GM23338 (cell line): ENCODE results near the gene SCRT2. TPM values are rescaled to one million over a fixed set of nuclear protein-coding genes. Genes with fewer than 3 reads are reported as not detected.

Source experiments
- ATAC-seq: fragments of 200-7000 bp; cut with Tn5 transposase; 3 replicates; pipeline ENCODE4 v1.9.1; 2020
- DNase-seq: peaks from one replicate; pipeline ENCODE4 v3.0.0-alpha.2; 2015; ENCODE audit warnings: low spot score
- H2AFZ ChIP-seq: fragments of 200-600 bp; sonication (generic); 2 replicates; pipeline ENCODE4 v1.8.0; 2016; ENCODE audit warnings: antibody characterized with exemption, mild to moderate bottlenecking, moderate library complexity
- H3F3A ChIP-seq: fragments of 200-600 bp; sonication (generic); replicated peaks from 2 replicates; pipeline ENCODE4 v1.8.0; 2017; ENCODE audit warnings: antibody characterized with exemption, mixed run types, low read depth
- H3K27ac ChIP-seq: fragments of 200-600 bp; sonication (generic); 2 replicates; pipeline ENCODE4 v1.6.1; 2016; ENCODE audit warnings: low read depth
- H3K27me3 ChIP-seq: fragments of 200-600 bp; sonication (generic); 2 replicates; pipeline ENCODE4 v1.8.0; 2016; ENCODE audit warnings: mild to moderate bottlenecking, mixed run types, moderate library complexity; ENCODE audit not compliant: insufficient read depth
- H3K36me3 ChIP-seq: fragments of 200-600 bp; sonication (generic); 2 replicates; pipeline ENCODE4 v1.8.0; 2016; ENCODE audit warnings: mild to moderate bottlenecking; ENCODE audit not compliant: insufficient read depth
- H3K4me1 ChIP-seq: fragments of 200-600 bp; sonication (generic); 2 replicates; pipeline ENCODE4 v1.8.0; 2016; ENCODE audit warnings: mild to moderate bottlenecking, moderate library complexity; ENCODE audit not compliant: insufficient read depth
- H3K4me2 ChIP-seq: fragments of 200-600 bp; sonication (generic); 2 replicates; pipeline ENCODE4 v1.7.1; 2017; ENCODE audit warnings: mixed run types
- H3K4me3 ChIP-seq: fragments of 200-600 bp; sonication (generic); 2 replicates; pipeline ENCODE4 v1.6.1; 2016; ENCODE audit warnings: mixed run types
- H3K79me2 ChIP-seq: fragments of 200-600 bp; sonication (generic); replicated peaks from 2 replicates; pipeline ENCODE4 v1.8.0; 2017; ENCODE audit warnings: mild to moderate bottlenecking; ENCODE audit not compliant: insufficient read depth
- H3K9me2 ChIP-seq: fragments of 200-600 bp; sonication (generic); 2 replicates; pipeline ENCODE4 v1.8.0; 2017; ENCODE audit not compliant: insufficient read depth
- H4K20me1 ChIP-seq: fragments of 200-600 bp; sonication (generic); replicated peaks from 2 replicates; pipeline ENCODE4 v1.8.0; 2017; ENCODE audit warnings: mild to moderate bottlenecking; ENCODE audit not compliant: insufficient read depth
- H3K27ac Mint-ChIP-seq: 2 replicates; pipeline ENCODE4 v1.8.0; 2020; ENCODE audit warnings: inconsistent platforms, mild to moderate bottlenecking, moderate library complexity, mixed read lengths
- H3K27me3 Mint-ChIP-seq: 3 replicates; pipeline ENCODE4 v1.8.0; 2022; ENCODE audit warnings: low read depth, mild to moderate bottlenecking, moderate library complexity, mixed read lengths, inconsistent platforms; ENCODE audit not compliant: insufficient read depth, poor library complexity
- H3K36me3 Mint-ChIP-seq: 3 replicates; pipeline ENCODE4 v1.8.0; 2021; ENCODE audit warnings: low read depth, mild to moderate bottlenecking, inconsistent platforms, moderate library complexity, mixed read lengths
- H3K4me1 Mint-ChIP-seq: 3 replicates; pipeline ENCODE4 v1.8.0; 2020; ENCODE audit warnings: mild to moderate bottlenecking, inconsistent platforms, mixed read lengths
- H3K4me3 Mint-ChIP-seq: 3 replicates; pipeline ENCODE4 v1.8.0; 2021; ENCODE audit warnings: moderate library complexity, mild to moderate bottlenecking, inconsistent platforms, mixed read lengths
- H3K9me3 Mint-ChIP-seq: 3 replicates; pipeline ENCODE4 v1.8.0; 2020; ENCODE audit warnings: moderate library complexity, mild to moderate bottlenecking, inconsistent platforms, mixed read lengths
- CTCF ChIP-seq, 2 experiments: fragments of 200-600 bp in 1 of 2; sonication (generic) in 1 of 2; conservative IDR thresholded peaks; 2 replicates each; pipeline versions ENCODE4 v1.5.1 to v1.6.1; 2016 to 2017; ENCODE audit warnings: antibody characterized with exemption in 2 of 2, low read depth in 2 of 2, mild to moderate bottlenecking in 2 of 2, moderate library complexity in 1 of 2
- POLR2AphosphoS5 ChIP-seq: IDR thresholded peaks from 2 replicates; pipeline ENCODE4 v1.6.1; 2016; ENCODE audit warnings: antibody characterized with exemption, low read depth
- REST ChIP-seq: IDR thresholded peaks from one replicate; pipeline ENCODE4 v1.6.1; 2018; ENCODE audit warnings: antibody characterized with exemption; ENCODE audit not compliant: unreplicated experiment
- STAT1 ChIP-seq: IDR thresholded peaks from one replicate; pipeline ENCODE4 v1.6.1; 2016; ENCODE audit warnings: antibody characterized with exemption; ENCODE audit not compliant: unreplicated experiment
- polyA plus RNA-seq: library from polyadenylated mRNA; unstranded; fragments of >200 nt; fragmentation: Nextera tagmentation; extraction: Ambion mirVana; gene quantifications from 2 replicates; pipeline ENCODE4 v1.2.1, GENCODE V29; 2016
- total RNA-seq: library from RNA; depleted of rRNA; stranded (reverse); fragments of >200 nt; shearing (Covaris generic); gene quantifications from 2 replicates; pipeline ENCODE4 v1.2.3, GENCODE V29; 2014

SCRT2 gene
- total and polyA plus RNA-seq, 2 experiments from 2014 or later, result 0.31 TPM; not detected in 1

GRCh38 chr20:672963-673602 is 2.5 kb downstream of the SCRT2 start:
- H3K27ac Mint-ChIP-seq, result no peak overlapping the region
- Histone ChIP-seq H3K36me3 (no peaks in the 10 kb centered on the region; the same call in 1 of the 2 replicates), H3K9me2 (no peaks in the 10 kb centered on the region), H2AFZ (no peak overlapping the region), H3K27me3 (peaks cover 44% of the 10 kb centered on the region), H3K4me2 (peak overlapping the region; percentile 43; the same call in 1 of the 2 replicates), H3F3A (0 out of 2 replicates have a peak, but pooled peaks cover 4% of the 10 kb centered on the region), H3K4me1 (peaks cover 28% of the 10 kb centered on the region), H3K27ac (no peak overlapping the region), H4K20me1 (no peaks in the 10 kb centered on the region), H3K79me2 (no peaks in the 10 kb centered on the region), H3K4me3 (no peak overlapping the region)
- no peaks in the 10 kb centered on the region for H3K9me3 Mint-ChIP-seq
- H3K36me3 Mint-ChIP-seq, result no peaks in the 10 kb centered on the region
- DNase-seq (peak; percentile 73), ATAC-seq (peak; percentile 24)
- H3K27me3 Mint-ChIP-seq, result peaks cover 45% of the 10 kb centered on the region
- TF ChIP-seq CTCF (conservative IDR thresholded peaks at IDR 0.05; ENCODE audit: low read depth in 2 of 2) (peak; percentile 75 to 85), REST (no peak)
- H3K4me1 Mint-ChIP-seq, result peaks cover 58% of the 10 kb centered on the region
- H3K4me3 Mint-ChIP-seq, result no peak overlapping the region

GRCh38 chr20:671252-672030 is 4.2 kb downstream of the SCRT2 start:
- no peak overlapping the region for H3K27ac ChIP-seq
- H3K9me3 Mint-ChIP-seq, result no peaks in the 10 kb centered on the region
- no peak overlapping the region for H3K4me3 Mint-ChIP-seq
- no peak overlapping the region for H3K27ac Mint-ChIP-seq
- no peaks in the 10 kb centered on the region for H3K79me2 ChIP-seq
- H3K9me2 ChIP-seq, result no peaks in the 10 kb centered on the region
- H3K36me3 Mint-ChIP-seq, result no peaks in the 10 kb centered on the region
- H2AFZ ChIP-seq, result no peak overlapping the region
- H4K20me1 ChIP-seq, result no peaks in the 10 kb centered on the region
- H3K36me3 ChIP-seq, result no peaks in the 10 kb centered on the region; the same call in 1 of the 2 replicates
- no peak overlapping the region for H3K4me2 ChIP-seq
- peaks cover 35% of the 10 kb centered on the region for H3K27me3 Mint-ChIP-seq
- peaks cover 71% of the 10 kb centered on the region for H3K4me1 Mint-ChIP-seq
- ATAC-seq (no peak), DNase-seq (no peak)
- H3K27me3 ChIP-seq, result peaks cover 31% of the 10 kb centered on the region
- no peak overlapping the region for H3K4me3 ChIP-seq
- H3F3A ChIP-seq, result 0 out of 2 replicates have a peak, but pooled peaks cover 4% of the 10 kb centered on the region
- peaks cover 23% of the 10 kb centered on the region for H3K4me1 ChIP-seq
- TF ChIP-seq CTCF (conservative IDR thresholded peaks at IDR 0.05; ENCODE audit: low read depth in 2 of 2), result no peak
- no peak for TF ChIP-seq STAT1
- no peak for TF ChIP-seq POLR2AphosphoS5
- TF ChIP-seq REST, result no peak
